Psoas muscle (tissue), 8 donors: ENCODE measurements around the gene GGT5. TPM values are rescaled to one million over a fixed set of nuclear protein-coding genes. Genes with fewer than 3 reads are reported as not detected.

Experiments
- ATAC-seq, 4 donors: fragments of 200-7000 bp; cut with Tn5 transposase; one replicate each; pipeline ENCODE4 v1.9.1; 2020; ENCODE audit warnings: moderate library complexity in 3 of 4, mild to moderate bottlenecking in 2 of 4
- DNase-seq, 2 donors: peaks; one replicate each; pipeline ENCODE4 v3.0.0-alpha.2; 2020
- H3K27ac ChIP-seq: fragments of 200-600 bp; one replicate; pipeline ENCODE4 v1.8.0; 2022
- H3K27me3 ChIP-seq, 3 donors: fragments of 200-600 bp in 1 of 3; one replicate each; pipeline versions ENCODE4 v1.6.1 to v1.8.0; 2013 to 2022; ENCODE audit warnings: low read length in 2 of 3, mild to moderate bottlenecking in 2 of 3, moderate library complexity in 1 of 3; ENCODE audit not compliant: insufficient read depth in 3 of 3
- H3K36me3 ChIP-seq, 2 donors: fragments of 200-600 bp in 1 of 2; one replicate each; pipeline versions ENCODE4 v1.6.1 to v1.8.0; 2013 to 2022; ENCODE audit warnings: low read depth in 1 of 2, mild to moderate bottlenecking in 1 of 2, moderate library complexity in 1 of 2; ENCODE audit not compliant: insufficient read depth in 1 of 2
- H3K4me1 ChIP-seq: fragments of 200-600 bp; one replicate; pipeline ENCODE4 v1.8.0; 2022
- H3K4me3 ChIP-seq: fragments of 200-600 bp; one replicate; pipeline ENCODE4 v1.8.0; 2022; ENCODE audit warnings: mild to moderate bottlenecking
- H3K9me3 ChIP-seq: fragments of 200-600 bp; one replicate; pipeline ENCODE4 v1.8.0; 2022
- CTCF ChIP-seq: fragments of 200-600 bp; IDR thresholded peaks from one replicate; pipeline ENCODE4 v1.8.0; 2022; ENCODE audit warnings: antibody characterized with exemption
- WGBS, 3 donors: extraction: QIAGEN DNeasy Blood & Tissue Kit; methylation state at CpG; one replicate each; pipeline versions ENCODE4 v1.1.6 to v1.1.7; 2013; 5-methylcytosine and 5-hydroxymethylcytosine counted together
- intact Hi-C, 2 donors: fragments of 100-400 bp; cut with DNase I; formaldehyde crosslinking; loops; one replicate each; pipeline versions ENCODE4 v1.11.0 to v1.14.2; 2022
- polyA plus RNA-seq, 3 donors: library from polyadenylated mRNA; stranded (reverse); fragments of 200-250 nt; gene quantifications; one replicate each; pipeline ENCODE4 v1.2.3, GENCODE V29; 2013
- total RNA-seq, 4 donors: library from RNA; stranded (reverse); fragmentation: NEBNext Ultra II Directional in 2 of 4; extraction: Animal tissue kit (Norgen Biotek cat#: 25700) in 2 of 4; gene quantifications; one replicate each; pipeline versions ENCODE4 v1.2.1 to v1.2.4, GENCODE V29; 2021 to 2023
- donor health status: healthy with polysubstance abuse.
- donor health status: DM: no; HTN: no; CAD: no; lungs with moderate emphysema.
- donor health status: Bipolar disorder and iron deficiency.
- donor health status: healthy.
- donor health status: DM: yes; HTN: yes; CAD: no.
- donor health status: DM: no; HTN: no; CAD: no.
- donor health status: DM: no; HTN: no; CAD: no.
- donor health status: DM: yes; HTN: yes; CAD: no.

GGT5 gene
- total and polyA plus RNA-seq, 7 donors = 7.3 to 13.7 (median 9.8) TPM

GRCh38 chr22:24180316-24181087, 64.4 kb downstream of the GGT5 start:
- Histone ChIP-seq H3K4me3 (no peak overlapping the region), H3K36me3 (peaks cover 0 to 11% of the 10 kb centered on the region in 2 donors), H3K27me3 (no peaks in the 10 kb centered on the region), H3K27ac (no peak overlapping the region), H3K9me3 (no peaks in the 10 kb centered on the region), H3K4me1 (no peaks in the 10 kb centered on the region)
- WGBS, 3 donors = 80 to 88% (median 82%) methylated on average over 14 to 16 of the region's 16 CpGs
- no peak for TF ChIP-seq CTCF
- intact Hi-C loops = no loop called here
- DNase-seq (peak; percentile 12 to 53), ATAC-seq (peak in 1 of 4 donors; percentile 4)

- Histone ChIP-seq H3K9me3 (no peaks in the 10 kb centered on the region), H3K4me1 (no peaks in the 10 kb centered on the region), H3K27me3 (no peaks in the 10 kb centered on the region), H3K4me3 (no peak overlapping the region), H3K36me3 (peaks cover 0 to 11% of the 10 kb centered on the region in 2 donors), H3K27ac (no peak overlapping the region)
- 83 to 85% (median 83%) methylated on average over 17 of the region's 17 CpGs for WGBS, 3 donors
- DNase-seq (no peak), ATAC-seq (no peak)
- no peak for TF ChIP-seq CTCF
- intact Hi-C loops = loop anchor here (5.0 to 10.0 kb wide), 2 partner anchors 192 to 195 kb away; partner anchors contain the start of gene GSTT2 (in 1 of the 2)
Measured at GRCh38 chr22:24179478-24180210, 65.2 kb downstream of the GGT5 start.

GRCh38 chr22:24178502-24179440, 66.1 kb downstream of the GGT5 start:
- no peaks in the 10 kb centered on the region for H3K4me1 ChIP-seq
- intact Hi-C loops = loop anchor here (5.0 to 10.0 kb wide), 2 partner anchors 191 to 194 kb away; partner anchors contain the start of gene GSTT2 (in 1 of the 2)
- H3K36me3 ChIP-seq = peaks cover 0 to 16% of the 10 kb centered on the region in 2 donors
- no peak for DNase-seq
- WGBS, 3 donors = 85 to 92% (median 86%) methylated on average over 21 of the region's 21 CpGs
- TF ChIP-seq CTCF = no peak
- H3K4me3 ChIP-seq = no peak overlapping the region
- no peak overlapping the region for H3K27ac ChIP-seq
- no peak for ATAC-seq
- H3K27me3 ChIP-seq = no peaks in the 10 kb centered on the region
- H3K9me3 ChIP-seq = no peaks in the 10 kb centered on the region

GRCh38 chr22:24178021-24178431, 66.9 kb downstream of the GGT5 start:
- H3K27ac ChIP-seq = no peak overlapping the region
- intact Hi-C loops = loop anchor here (5.0 to 10.0 kb wide), 2 partner anchors 191 to 193 kb away; partner anchors contain the start of gene GSTT2 (in 1 of the 2)
- no peaks in the 10 kb centered on the region for H3K27me3 ChIP-seq
- no peaks in the 10 kb centered on the region for H3K4me1 ChIP-seq
- no peak overlapping the region for H3K4me3 ChIP-seq
- no peak for TF ChIP-seq CTCF
- ATAC-seq (no peak), DNase-seq (no peak)
- peaks cover 0 to 23% of the 10 kb centered on the region in 2 donors for H3K36me3 ChIP-seq
- WGBS, 3 donors = 90 to 92% (median 91%) methylated on average over 12 of the region's 12 CpGs
- H3K9me3 ChIP-seq = no peaks in the 10 kb centered on the region
